Aorta (tissue), 5 donors: ENCODE measurements around the gene ZNF484. TPM values are rescaled to one million over a fixed set of nuclear protein-coding genes. Genes with fewer than 3 reads are reported as not detected.
"Not testable (repeated sequence)": the region's sequence is repeated elsewhere in the genome, so short reads cannot be mapped to it uniquely, and the experiment has no call there.

Source experiments
- ATAC-seq: fragments of 200-7000 bp; cut with Tn5 transposase; one replicate; pipeline ENCODE4 v1.9.1; 2022; ENCODE audit warnings: moderate library complexity; ENCODE audit not compliant: low FRiP score
- DNase-seq, 2 donors: peaks; one replicate each; pipeline ENCODE4 v3.0.0-alpha.2; 2020
- H3K27ac ChIP-seq, 2 donors: one replicate each; pipeline ENCODE4 v1.5.1; 2013; ENCODE audit warnings: low read length in 2 of 2, mild to moderate bottlenecking in 2 of 2, moderate library complexity in 2 of 2, control low read depth in 1 of 2, inconsistent platforms in 1 of 2, low read depth in 1 of 2
- H3K27me3 ChIP-seq, 2 donors: one replicate each; pipeline ENCODE4 v1.6.1; 2013; ENCODE audit warnings: control low read depth in 1 of 2, low read length in 1 of 2, mild to moderate bottlenecking in 1 of 2, moderate library complexity in 1 of 2; ENCODE audit not compliant: insufficient read depth in 2 of 2, control insufficient read depth in 1 of 2
- H3K36me3 ChIP-seq, 2 donors: one replicate each; pipeline ENCODE4 v1.6.1; 2013; ENCODE audit warnings: control low read depth in 1 of 2, low read length in 1 of 2, mild to moderate bottlenecking in 1 of 2; ENCODE audit not compliant: insufficient read depth in 2 of 2, control insufficient read depth in 1 of 2
- H3K4me1 ChIP-seq, 2 donors: one replicate each; pipeline ENCODE4 v1.6.1; 2013; ENCODE audit warnings: low read length in 2 of 2, control low read depth in 1 of 2, mild to moderate bottlenecking in 1 of 2, moderate library complexity in 1 of 2; ENCODE audit not compliant: insufficient read depth in 2 of 2, control insufficient read depth in 1 of 2
- H3K4me3 ChIP-seq, 2 donors: one replicate each; pipeline ENCODE4 v1.5.1; 2013; ENCODE audit warnings: low read length in 2 of 2, control low read depth in 1 of 2, mild to moderate bottlenecking in 1 of 2
- H3K9me3 ChIP-seq: one replicate; pipeline ENCODE4 v1.6.1; 2013; ENCODE audit warnings: mild to moderate bottlenecking, low read length; ENCODE audit not compliant: control insufficient read depth
- WGBS, 2 donors: extraction: QIAGEN DNeasy Blood & Tissue Kit; methylation state at CpG; one replicate each; pipeline ENCODE4 v1.1.7; 2013; 5-methylcytosine and 5-hydroxymethylcytosine counted together
- intact Hi-C, 2 donors: fragments of 100-400 bp; cut with DNase I; formaldehyde crosslinking; loops; one replicate each; pipeline versions ENCODE4 v1.14.2 to v1.15.0; 2022
- polyA plus RNA-seq, 2 donors: library from polyadenylated mRNA; stranded (reverse); fragments of 200-250 nt; gene quantifications; one replicate each; pipeline ENCODE4 v1.2.3, GENCODE V29; 2013
- total RNA-seq, 2 donors: library from RNA; stranded (reverse); fragmentation: NEBNext Ultra II Directional; extraction: Animal tissue kit (Norgen Biotek cat#: 25700); gene quantifications; one replicate each; pipeline ENCODE4 v1.2.1, GENCODE V29; 2021
- donor health status: healthy with polysubstance abuse.
- donor health status: Bipolar disorder and iron deficiency.
- donor health status: DM: no; HTN: no; CAD: no.
- donor health status: DM: no; HTN: no; CAD: no.
- donor health status: DM: yes; HTN: yes; CAD: no.

Gene ZNF484
- total and polyA plus RNA-seq, 4 donors, result 1.5 to 17.3 (median 6.7) TPM

GRCh38 chr9:92875373-92875772 is 2.5 kb downstream of the ZNF484 start:
- H3K9me3 ChIP-seq, result no peaks in the 10 kb centered on the region
- H3K4me1 ChIP-seq, result no peaks in the 10 kb centered on the region
- no peak overlapping the region for H3K4me3 ChIP-seq
- H3K27me3 ChIP-seq, result no peaks in the 10 kb centered on the region
- ATAC-seq (no peak), DNase-seq (no peak)
- H3K27ac ChIP-seq, result no peak overlapping the region
- intact Hi-C loops, result loop anchor here (10.0 kb wide), 2 partner anchors 61 to 179 kb away; partner anchors contain the start of gene SUSD3 (in 1 of the 2)
- peaks cover 0 to 1% of the 10 kb centered on the region in 2 donors for H3K36me3 ChIP-seq
- 73 to 83% methylated on average over 1 of the region's 1 CpG for WGBS, 2 donors

GRCh38 chr9:92870289-92870688 is 7.5 kb downstream of the ZNF484 start:
- no peak for ATAC-seq
- 97 to 98% methylated on average over 2 of the region's 2 CpGs for WGBS, 2 donors

GRCh38 chr9:92866600-92866999 is 11.2 kb downstream of the ZNF484 start:
- ATAC-seq, H3K9me3 ChIP-seq, H3K27me3 ChIP-seq, H3K4me1 ChIP-seq, H3K4me3 ChIP-seq, intact Hi-C loops, DNase-seq, H3K27ac ChIP-seq, H3K36me3 ChIP-seq: not testable (repeated sequence)
- WGBS, 2 donors, result 96 to 98% methylated on average over 2 of the region's 2 CpGs

More at GRCh38 chr9:92870289-92870688, 7.5 kb downstream of the ZNF484 start:
- H3K27ac ChIP-seq, result no peak overlapping the region
- no peaks in the 10 kb centered on the region for H3K36me3 ChIP-seq
- DNase-seq, result no peak
- no peaks in the 10 kb centered on the region for H3K4me1 ChIP-seq
- no peaks in the 10 kb centered on the region for H3K9me3 ChIP-seq
- intact Hi-C loops, result loop anchor here (10.0 kb wide), 2 partner anchors 55 to 185 kb away; partner anchors contain the start of gene SUSD3 (in 1 of the 2)
- no peak overlapping the region for H3K4me3 ChIP-seq
- H3K27me3 ChIP-seq, result no peaks in the 10 kb centered on the region

- Histone ChIP-seq H3K9me3 (no peaks in the 10 kb centered on the region), H3K27me3 (no peaks in the 10 kb centered on the region), H3K4me1 (peaks cover 0 to 4% of the 10 kb centered on the region in 2 donors), H3K36me3 (no peaks in the 10 kb centered on the region), H3K4me3 (no peak overlapping the region), H3K27ac (no peak overlapping the region)
- DNase-seq (no peak), ATAC-seq (no peak)
- 85 to 95% methylated on average over 5 of the region's 5 CpGs for WGBS, 2 donors
- intact Hi-C loops, result no loop called here
Observed at GRCh38 chr9:92864152-92864551, 13.7 kb downstream of the ZNF484 start.

- no peak for ATAC-seq
- no peak overlapping the region for H3K27ac ChIP-seq
- WGBS, 2 donors, result 0 to 8% methylated on average over 1 of the region's 1 CpG
- no peaks in the 10 kb centered on the region for H3K9me3 ChIP-seq
- H3K4me3 ChIP-seq, result no peak overlapping the region
- H3K27me3 ChIP-seq, result no peaks in the 10 kb centered on the region
- H3K36me3 ChIP-seq, result peaks cover 0 to 2% of the 10 kb centered on the region in 2 donors
- no peak for DNase-seq
- peaks cover 0 to 4% of the 10 kb centered on the region in 2 donors for H3K4me1 ChIP-seq
- intact Hi-C loops, result no loop called here
Observed at GRCh38 chr9:92860867-92861266, 17.0 kb downstream of the ZNF484 start.

- Histone ChIP-seq H3K36me3 (peaks cover 4 to 6% of the 10 kb centered on the region in 2 donors), H3K9me3 (no peaks in the 10 kb centered on the region), H3K4me1 (peaks cover 0 to 4% of the 10 kb centered on the region in 2 donors), H3K27ac (no peak overlapping the region), H3K4me3 (no peak overlapping the region), H3K27me3 (no peaks in the 10 kb centered on the region)
- ATAC-seq, result no peak
- intact Hi-C loops, result no loop called here
- DNase-seq, result no peak
Observed at GRCh38 chr9:92857236-92857635, 20.6 kb downstream of the ZNF484 start.

- ATAC-seq (no peak), DNase-seq (no peak)
- no peaks in the 10 kb centered on the region for H3K27me3 ChIP-seq
- H3K4me1 ChIP-seq, result no peaks in the 10 kb centered on the region
- H3K4me3 ChIP-seq, result no peak overlapping the region
- intact Hi-C loops, result no loop called here
- H3K27ac ChIP-seq, result no peak overlapping the region
- H3K36me3 ChIP-seq, result peaks cover 8 to 18% of the 10 kb centered on the region in 2 donors
- 68 to 79% methylated on average over 2 of the region's 2 CpGs for WGBS, 2 donors
- peaks cover 4% of the 10 kb centered on the region for H3K9me3 ChIP-seq
Observed at GRCh38 chr9:92853716-92854115, 24.1 kb downstream of the ZNF484 start.

- Histone ChIP-seq H3K27me3 (no peaks in the 10 kb centered on the region), H3K4me1 (no peaks in the 10 kb centered on the region), H3K4me3 (no peak overlapping the region), H3K9me3 (peaks cover 9% of the 10 kb centered on the region), H3K36me3 (peaks cover 11 to 36% of the 10 kb centered on the region in 2 donors), H3K27ac (no peak overlapping the region)
- no peak for DNase-seq
- no peak for ATAC-seq
- intact Hi-C loops, result no loop called here
Observed at GRCh38 chr9:92850898-92851297, 26.9 kb downstream of the ZNF484 start.

GRCh38 chr9:92848740-92849139 is 29.1 kb downstream of the ZNF484 start:
- H3K36me3 ChIP-seq, result peaks cover 10 to 31% of the 10 kb centered on the region in 2 donors
- H3K9me3 ChIP-seq, H3K27me3 ChIP-seq, intact Hi-C loops, DNase-seq, H3K27ac ChIP-seq, H3K4me3 ChIP-seq, ATAC-seq, H3K4me1 ChIP-seq: not testable (repeated sequence)
- 84 to 94% methylated on average over 6 of the region's 6 CpGs for WGBS, 2 donors
